GM19351 (cell line): Measurements from ENCODE around the gene TBX4.

Source experiments
- ATAC-seq: cut with Tn5 transposase; IDR thresholded peaks from one replicate; pipeline ENCODE4 v1.9.1; 2021; ENCODE audit warnings: mild to moderate bottlenecking, moderate library complexity; ENCODE audit not compliant: unreplicated experiment

The TBX4 gene

DNA sequence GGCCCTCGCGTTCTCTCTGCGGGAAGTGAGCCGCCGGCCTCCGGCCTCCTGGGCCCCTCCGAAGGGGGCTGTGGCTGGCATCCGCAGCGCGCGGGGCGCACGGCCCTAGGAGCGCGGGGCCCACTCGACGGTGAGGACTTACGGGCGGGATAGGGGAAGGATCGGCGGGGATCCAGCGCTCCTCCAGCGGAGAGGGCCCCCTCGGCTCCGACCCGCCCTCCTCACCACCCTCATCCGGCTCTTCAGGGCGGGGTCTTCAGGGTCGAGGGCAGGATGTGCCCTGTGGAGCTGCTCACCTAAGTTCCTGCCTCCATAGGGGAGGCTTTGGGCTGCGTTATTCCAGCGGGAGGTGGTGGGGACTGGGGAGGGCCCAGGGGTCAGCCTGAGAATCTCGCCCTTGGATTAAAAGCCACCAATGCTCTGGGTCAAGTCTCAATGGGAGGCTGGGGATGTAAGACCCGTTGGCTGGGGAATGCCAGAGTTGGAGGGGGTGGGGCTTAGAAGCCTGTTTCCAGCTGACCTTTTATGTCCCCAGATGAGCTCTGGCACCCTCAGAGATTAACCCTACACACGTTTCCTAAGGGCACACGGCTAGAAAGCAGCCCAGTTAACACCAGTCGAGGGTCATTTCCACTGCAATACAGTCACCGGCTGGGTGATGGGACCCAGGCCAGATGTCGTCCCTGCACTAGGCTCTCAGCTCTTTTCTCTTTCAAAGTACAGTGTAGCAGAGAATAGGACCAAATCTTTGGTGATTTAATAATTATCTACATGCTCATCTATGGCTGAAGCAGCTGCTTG, 39.2 kb upstream of the TBX4 start:
- no peak for ATAC-seq

DNA sequence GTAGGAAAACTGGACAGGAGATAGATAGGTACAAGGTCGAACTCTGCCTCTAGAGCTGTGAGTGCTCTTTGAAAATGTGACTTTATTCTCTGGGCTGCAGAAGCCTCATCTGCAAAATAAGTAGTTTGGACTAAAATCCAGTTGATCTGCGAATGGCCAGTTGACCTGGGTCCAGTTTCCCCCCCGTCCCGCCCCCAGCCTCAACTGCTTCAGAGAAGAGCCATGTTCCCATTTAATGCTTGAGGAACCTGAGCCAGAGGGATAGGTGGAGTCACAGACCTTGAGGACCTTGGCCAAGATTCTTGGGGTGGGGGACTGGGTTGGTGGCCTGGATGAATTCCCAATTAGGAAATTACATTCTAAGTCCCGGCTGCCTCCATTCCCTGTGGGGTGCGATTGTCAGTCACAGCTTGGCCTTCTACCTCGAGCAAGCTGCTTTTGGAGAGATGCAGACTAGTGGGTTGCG, 38.5 kb upstream of the TBX4 start:
- no peak for ATAC-seq

DNA sequence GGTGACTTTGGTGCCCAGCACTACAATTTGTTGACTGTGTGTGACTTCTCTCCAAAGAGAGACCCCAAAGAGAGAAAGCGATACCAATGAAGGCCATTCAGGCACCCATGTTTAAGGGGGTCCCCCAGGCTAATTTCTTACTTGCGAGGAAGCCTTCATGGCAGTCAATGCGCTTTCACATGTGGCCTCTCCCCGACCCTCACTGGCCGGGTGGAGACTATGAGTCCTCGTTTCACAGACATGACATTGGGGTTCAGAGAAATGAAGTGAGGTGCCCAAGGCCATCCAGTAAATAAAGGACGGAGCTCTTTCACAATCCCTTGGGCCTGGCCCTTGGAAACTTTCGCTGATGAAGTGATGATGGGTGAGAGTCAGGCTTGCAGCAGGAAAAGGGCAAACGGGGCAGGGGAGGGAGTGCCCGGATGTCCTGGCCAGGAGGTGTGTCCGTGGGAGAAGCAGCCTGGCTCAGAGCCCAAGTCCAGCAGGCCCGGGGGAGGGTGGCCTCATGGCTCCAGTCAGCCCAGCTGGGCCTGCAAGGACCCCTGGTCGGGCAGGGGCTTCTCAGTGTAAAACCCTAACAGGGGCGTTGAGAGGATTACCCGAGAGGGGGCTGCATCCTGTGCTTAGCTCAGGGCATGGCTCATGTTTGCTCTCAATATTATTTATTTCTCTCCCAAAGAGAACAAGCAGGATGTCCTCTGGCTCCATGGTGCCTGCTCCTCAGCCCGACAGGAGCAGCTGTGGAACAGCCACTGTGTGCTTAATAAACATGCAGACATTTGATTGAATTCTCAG, 37.9 kb upstream of the TBX4 start:
- no peak for ATAC-seq

DNA sequence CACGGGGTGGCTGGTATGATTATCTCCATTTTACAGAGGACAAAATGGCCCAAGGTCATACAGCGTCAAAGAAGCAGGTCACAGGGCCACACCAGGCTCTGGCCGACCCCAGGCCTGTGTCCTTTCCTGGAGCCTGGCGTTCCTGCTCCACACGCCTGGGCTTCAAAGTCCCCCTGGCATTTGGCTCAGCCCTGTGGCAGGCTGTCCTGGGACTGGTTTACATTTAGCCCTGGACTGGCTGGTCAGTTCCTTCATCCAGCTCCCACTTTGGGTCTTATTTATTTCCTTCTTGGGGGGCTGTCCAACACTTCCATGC, 37.3 kb upstream of the TBX4 start:
- ATAC-seq, result no peak

DNA sequence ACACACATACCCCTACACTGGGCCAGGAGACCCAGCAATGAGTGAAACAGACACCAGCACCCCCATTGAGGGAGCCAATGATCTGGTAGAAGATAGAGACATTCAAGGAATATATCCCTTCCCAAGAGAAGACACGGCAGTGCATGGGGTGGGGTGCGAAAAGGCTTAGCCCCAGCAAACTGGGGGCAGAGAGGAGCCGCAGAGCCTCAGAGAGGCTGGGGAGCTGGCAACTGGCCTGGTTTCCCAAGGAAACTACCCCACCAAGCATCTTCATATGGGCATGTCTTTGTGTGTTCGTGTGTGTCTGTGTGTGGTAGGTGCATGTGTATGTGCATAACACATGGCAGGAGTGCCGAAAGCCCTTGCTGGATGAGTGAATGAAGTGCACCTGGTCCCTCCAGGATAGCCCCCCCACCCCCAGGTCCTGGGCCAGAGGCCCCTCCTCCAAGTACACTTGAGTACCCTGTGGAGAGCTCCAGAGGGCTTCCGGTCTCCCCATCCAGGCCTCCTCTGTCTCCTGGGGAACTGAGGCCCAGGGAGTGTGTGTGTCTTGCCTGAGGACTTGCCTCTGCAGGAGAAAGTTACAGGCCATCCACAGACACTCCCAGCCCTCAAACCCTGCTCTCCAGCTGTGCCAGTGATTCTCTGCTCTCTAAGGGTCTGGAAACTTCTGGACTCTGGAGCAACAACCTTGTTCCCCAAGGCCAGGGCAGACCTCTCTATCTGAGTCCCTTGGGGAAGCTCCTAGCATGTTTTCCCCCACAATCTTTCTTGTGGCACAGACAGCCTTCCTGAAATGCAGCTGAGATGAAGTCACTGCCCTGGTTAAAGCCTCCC, 36.6 kb upstream of the TBX4 start:
- ATAC-seq, result no peak

DNA sequence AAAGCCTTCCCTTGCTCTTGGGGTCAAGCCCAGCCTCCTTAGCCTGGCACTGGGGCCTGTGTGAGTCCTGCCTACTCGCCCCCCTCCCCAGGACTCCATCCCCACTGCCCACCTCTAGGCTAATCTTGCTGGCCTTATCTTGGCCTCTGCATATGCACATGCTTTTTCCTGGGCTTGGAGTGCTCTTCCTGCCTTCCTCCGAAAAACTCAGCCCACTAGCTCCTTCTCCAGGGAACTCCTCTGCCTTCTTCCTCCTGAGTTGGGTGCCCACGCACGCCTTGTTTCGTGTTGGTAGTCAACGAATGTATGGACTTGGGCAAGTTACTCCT, 36.0 kb upstream of the TBX4 start:
- ATAC-seq, result no peak

DNA sequence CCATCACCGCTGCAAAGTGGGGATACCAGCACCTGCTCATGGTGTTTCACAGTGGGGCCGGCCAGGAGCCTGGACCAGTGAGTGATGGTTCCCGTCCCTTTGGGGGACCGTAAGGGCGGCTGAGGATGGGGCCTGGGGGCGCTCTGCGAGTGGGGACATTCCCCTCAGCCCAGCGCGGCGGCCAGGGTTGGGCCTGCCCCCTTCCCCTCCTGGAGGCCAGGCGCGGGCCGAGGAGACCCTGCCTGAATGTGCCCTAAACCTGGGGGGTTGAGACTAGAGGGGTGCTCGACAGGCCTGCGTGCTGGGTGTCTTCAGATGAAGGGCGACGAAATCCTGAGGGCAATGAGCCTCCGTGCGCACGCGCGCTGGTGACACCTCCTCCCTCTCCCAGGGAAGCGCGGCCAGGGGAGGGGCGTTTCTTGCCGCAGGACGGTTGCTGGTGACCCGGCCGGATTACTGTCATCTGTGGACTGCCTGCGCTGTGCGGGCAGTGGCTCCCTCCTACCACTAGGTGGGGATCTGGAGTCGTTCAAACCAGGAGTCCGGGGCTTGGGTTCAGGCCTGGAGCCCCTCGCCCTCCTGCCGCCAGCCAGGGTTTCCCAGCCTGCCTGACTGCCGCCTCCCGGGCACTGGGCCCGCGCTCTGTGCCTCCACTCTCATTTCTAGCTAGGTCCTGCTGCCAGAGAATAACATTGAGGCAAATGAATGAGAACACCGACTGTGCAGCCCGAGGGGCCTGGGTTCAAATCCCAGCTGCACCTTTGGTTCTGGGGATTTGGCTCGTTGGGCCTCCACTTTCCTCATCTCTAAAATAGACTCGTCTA, 35.5 kb upstream of the TBX4 start:
- peak; percentile 54 for ATAC-seq

DNA sequence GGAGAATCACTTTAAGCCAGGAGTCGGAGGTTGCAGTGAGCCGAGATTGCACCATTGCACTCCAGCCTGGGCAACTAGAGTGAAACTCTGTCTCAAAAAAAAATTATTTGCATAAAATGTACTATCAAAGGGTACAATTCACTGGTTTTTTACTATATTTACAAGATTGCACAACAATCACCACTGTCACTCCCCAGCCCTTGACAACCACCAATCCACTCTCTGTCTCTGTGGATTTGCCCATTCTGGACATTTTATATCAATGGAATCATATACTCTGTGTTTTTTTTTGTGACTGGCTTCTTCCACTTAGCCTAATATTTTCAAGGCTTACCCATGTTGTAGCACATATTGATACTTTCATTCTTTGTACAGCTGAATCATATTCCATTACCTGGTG, 33.8 kb upstream of the TBX4 start:
- no peak for ATAC-seq

DNA sequence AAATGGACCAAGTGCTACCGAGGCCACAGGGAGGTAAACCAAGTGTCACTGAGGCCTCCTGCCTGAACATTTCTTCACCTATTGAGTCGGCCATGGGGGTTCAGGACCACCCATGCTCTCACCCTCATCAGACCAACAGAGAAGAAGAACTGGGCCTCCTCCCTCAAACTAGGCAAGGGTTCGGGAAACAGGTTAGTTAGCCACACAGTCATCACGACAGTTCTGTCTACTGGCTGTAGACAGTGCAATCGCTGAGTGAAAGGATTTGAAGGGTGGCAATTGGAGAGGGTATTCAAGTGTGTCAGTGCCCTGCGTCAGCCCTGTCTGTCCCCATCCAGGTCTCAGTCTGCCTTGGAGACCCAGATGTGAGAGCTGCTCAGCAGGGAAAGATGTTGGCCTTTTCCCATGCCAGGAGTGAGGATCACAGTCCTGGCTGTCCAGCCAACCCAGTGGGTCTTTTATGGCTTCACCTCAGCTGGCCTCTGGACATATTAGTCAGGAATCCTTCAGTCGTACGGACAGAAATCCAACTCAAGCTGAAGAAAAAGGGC, 32.7 kb upstream of the TBX4 start:
- ATAC-seq, result no peak

DNA sequence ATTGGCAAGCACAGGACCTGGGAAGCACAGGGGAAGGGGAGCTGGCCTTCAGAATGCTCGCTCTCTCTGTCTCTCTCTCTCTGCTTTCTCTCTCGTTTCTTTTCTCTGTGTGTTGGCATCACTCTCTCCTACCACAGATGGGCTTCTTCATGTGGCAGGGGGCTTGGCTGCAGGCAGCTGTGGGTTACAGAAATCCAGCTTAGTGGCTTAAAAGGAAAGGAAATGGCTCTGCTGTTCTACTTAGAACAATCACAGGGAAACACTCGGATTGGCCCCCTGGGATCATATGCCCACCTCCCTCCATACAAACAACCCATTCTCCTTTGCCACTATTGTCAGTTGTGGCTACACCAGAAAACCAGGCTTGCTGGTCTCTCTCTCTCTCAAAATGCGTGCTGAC, 32.2 kb upstream of the TBX4 start:
- no peak for ATAC-seq

DNA sequence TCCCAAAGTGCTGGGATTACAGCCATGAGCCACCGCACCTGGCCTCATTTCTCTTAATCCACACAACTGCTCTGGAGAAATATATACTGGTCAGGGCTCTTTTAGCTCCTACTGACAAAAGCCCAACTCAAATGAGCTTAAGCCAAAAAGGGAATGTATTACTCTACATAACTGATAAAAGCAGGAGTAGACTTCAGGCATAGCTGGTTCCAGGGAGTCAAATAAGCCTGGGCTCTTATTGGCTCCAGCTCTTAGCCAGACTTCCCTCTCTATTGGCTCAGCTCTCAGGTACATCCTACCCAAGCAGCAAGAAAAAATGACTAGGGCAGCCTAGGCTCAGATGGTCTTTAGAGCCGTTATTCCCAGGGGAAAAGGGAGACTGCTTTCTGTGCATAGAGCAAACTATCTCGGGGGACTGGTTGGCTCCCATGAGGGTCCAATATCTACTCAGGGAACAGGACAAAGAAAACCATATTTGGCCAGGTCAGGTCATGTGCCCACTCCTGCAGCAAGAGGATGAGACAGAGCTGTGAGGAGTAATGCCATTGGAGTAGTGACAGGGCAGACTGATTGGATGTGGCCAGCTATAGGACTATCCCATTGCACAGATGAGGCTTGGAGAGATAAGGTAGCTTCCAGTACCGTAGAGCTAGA, 31.4 kb upstream of the TBX4 start:
- ATAC-seq, result no peak

DNA sequence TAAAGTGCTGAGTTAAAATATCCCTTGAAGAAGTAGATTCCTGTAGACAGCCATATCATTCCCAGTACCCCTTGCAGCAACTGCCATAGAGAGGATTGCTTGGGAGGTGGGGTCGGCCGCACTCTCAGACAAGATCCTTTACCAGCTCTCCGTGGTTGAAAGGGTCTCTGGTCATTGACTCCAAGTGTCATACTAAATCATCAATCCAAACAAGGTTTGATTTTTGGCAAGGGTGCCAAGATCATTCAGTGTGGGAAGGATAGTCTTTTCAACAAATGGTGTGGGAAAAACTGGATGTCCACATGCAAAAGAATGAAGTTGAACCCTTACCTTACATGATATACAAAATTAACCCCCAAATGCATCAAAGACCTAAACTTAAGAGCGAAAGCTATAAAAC, 30.8 kb upstream of the TBX4 start:
- ATAC-seq, result no peak

DNA sequence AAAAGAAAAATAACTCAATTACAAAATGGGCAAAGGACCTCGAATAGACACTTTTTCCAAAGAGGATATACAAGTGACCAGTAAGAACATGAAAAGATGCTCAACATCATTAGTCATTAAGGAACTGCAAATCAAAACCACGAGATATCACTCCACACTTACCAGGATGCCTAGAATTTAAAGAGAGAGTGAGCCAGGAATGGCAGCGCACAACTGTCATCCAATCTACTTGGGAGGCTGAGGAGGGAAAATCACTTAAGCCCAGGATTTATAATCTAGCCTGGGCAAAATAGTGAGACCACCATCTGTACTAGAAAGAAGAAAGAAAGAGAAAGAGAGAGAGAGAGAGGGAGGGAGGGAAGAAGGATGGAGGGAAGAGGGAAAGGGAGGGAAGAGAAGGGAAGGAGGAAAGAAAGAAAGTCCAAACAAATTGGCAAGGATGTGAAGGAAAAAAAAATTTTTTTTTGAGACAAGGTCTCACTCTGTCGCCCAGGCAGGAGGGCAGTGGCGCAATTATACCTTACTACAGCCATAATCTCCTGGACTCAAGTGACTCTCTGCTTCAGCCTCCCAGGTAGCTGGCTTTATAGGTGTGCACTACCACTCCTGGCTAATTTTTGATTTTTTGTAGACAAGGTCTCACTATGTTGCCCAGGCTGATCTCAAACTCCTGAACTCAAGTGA, 30.0 kb upstream of the TBX4 start:
- no peak for ATAC-seq

DNA sequence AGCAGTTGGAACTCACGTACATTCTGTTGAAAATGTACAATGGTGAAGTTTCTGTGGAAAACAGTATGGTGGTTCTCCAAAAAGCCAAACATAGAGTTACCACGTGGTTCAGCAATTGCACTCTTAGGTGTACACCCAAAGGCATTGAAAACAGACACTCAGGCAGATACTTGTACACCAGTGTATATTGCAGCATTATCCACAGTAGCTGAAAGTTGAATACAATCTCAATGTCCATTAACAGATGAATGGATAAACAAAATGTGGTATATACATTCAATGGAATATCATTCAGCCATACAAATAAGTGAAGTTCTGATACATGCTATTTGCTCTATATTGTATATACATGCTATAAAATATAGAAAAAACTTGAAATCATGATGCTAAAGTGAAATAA, 29.4 kb upstream of the TBX4 start:
- ATAC-seq, result no peak

DNA sequence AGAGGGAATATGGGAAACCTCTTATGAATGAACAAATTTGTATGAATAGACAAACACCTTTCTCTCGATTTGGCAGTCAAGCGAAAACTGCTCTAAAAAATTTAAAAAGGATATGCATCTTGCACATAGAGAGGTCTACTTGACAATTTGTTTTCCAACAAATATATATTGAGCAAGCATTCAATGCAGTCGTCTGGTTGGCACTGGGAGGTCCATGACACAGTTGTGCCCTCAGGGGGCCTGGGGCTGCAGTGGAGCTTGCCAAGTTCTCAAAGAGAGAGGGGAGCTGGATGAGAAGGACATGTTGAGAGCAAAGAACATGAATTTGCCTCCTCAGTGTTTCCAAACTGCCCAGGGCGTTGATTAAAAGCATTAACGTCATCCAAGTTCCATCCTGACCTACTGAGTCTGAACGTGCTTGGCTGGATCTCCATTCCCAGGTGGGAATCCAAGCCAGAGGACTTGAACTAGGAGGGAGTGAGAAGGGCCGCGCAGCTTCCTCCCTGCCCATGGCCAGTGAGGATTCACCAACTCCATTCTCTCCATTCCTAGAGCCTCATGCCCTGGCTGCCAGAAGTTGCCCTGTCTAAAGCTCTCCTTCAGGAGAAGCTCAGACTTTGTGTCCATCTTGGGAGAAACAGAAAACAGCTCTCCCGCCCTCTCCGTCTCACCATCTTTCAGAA, 28.1 kb upstream of the TBX4 start:
- ATAC-seq, result no peak

DNA sequence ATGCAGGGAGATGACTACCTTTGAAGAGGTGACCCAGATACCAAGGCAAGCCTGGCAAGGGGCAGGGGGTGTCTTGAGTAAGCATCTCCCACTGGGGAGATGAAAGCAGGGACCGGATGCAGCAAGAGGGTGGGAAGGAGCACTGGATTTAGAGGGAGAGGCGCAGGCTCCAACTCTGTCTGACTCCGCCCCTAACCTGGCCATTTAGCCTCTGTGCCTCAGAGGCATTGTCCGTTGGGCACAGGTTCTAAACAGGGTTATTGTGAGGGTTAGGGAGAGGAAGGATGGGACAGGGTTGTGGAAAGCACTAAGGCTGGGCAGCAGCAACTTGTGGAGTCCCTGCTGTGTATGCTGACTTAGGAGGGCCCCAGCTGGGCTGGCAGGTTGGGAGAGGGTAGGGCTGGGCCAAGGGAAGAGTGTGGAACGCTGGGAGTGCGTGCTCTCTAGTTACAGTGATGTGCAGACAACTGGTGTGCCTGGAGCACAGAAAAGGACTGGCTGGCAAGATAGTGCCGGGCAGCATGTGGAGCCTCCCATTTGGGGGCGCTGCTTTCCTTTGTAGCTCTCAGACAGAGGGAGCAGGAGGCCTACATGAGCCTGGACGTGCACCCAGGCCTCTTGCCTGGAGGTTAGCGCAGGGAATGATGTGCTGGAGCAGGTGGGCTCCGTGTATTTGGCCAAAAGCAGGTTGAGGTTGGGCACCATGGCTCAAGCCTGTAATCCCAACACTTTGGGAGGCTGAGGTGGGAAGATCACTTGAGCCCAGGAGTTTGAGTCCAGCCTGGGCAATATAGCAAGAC, 26.3 kb upstream of the TBX4 start:
- no peak for ATAC-seq

DNA sequence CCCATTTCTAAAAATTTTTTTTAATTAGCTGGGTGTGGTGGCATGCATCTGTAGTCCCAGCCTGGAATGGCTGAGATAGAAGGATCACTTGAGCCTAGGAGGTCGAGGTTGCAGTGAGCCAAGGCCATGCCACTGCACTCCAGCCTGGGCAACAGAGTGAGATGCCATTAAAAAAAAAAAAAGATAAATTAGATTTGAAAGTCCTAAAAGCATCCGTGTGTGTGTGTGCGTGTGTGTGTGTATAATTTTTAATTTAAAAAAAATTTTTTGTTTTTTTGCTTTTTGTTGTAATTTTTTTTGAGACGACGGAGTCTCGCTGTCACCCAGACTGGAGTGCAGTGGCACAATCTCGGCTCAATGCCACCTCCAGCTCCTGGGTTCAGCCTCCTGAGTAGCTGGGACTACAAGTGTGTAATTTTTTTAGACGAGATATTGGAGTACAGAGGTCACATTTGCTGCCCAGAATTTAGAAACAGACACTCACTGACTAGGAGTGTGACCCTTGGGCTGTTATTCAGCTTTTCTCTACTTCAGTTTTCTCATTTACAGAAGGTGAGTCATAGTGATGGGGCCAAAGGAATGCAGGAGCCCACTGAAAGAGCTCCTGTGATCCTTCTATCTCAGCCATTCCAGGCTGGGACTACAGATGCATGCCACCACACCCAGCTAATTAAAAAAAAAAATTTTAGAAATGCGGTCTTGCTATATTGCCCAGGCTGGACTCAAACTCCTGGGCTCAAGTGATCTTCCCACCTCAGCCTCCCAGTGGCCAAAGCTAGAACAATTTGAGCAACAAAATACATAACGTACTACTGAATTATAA, 25.5 kb upstream of the TBX4 start:
- ATAC-seq, result no peak
